HG02943 (cell line): Measurements from ENCODE around the gene NAGLU.
"Not testable (repeated sequence)": the region's sequence is repeated elsewhere in the genome, so short reads cannot be mapped to it uniquely, and the experiment has no call there.

ENCODE experiments used
- ATAC-seq: cut with Tn5 transposase; IDR thresholded peaks from one replicate; pipeline ENCODE4 v1.9.1; 2021; ENCODE audit warnings: mild to moderate bottlenecking, low read depth, moderate library complexity; ENCODE audit not compliant: unreplicated experiment

The NAGLU gene

GRCh38 chr17:42543190-42544079, 7.4 kb downstream of the NAGLU start:
- ATAC-seq, result no peak

- ATAC-seq, result no peak
These were observed 8.8 kb downstream of the NAGLU start for GRCh38 chr17:42544874-42545283.

GRCh38 chr17:42545755-42546505, 9.9 kb downstream of the NAGLU start:
- ATAC-seq, result not testable (repeated sequence)

- no peak for ATAC-seq
These were observed 11.0 kb downstream of the NAGLU start for GRCh38 chr17:42547001-42547461.

- ATAC-seq, result no peak
These were observed 11.6 kb downstream of the NAGLU start for GRCh38 chr17:42547698-42548069.

GRCh38 chr17:42548070-42548837, 12.2 kb downstream of the NAGLU start:
- no peak for ATAC-seq

- no peak for ATAC-seq
These were observed 13.1 kb downstream of the NAGLU start for GRCh38 chr17:42548993-42549755.

GRCh38 chr17:42552736-42553135, 16.7 kb downstream of the NAGLU start, which contains the start of gene HSD17B1:
Gene HSD17B1, plus strand, starts transcription at chr17:42552923. Its CDS starts 11 bp downstream, at chr17:42552934.
- not testable (repeated sequence) for ATAC-seq

GRCh38 chr17:42553161-42553818, 17.2 kb downstream of the NAGLU start:
- no peak for ATAC-seq

- no peak for ATAC-seq
These were observed 17.8 kb downstream of the NAGLU start for GRCh38 chr17:42553866-42554249.

- ATAC-seq, result peak; percentile 72
These were observed 18.4 kb downstream of the NAGLU start for GRCh38 chr17:42554250-42555121.

GRCh38 chr17:42555122-42555622, 19.1 kb downstream of the NAGLU start:
- no peak for ATAC-seq

- ATAC-seq, result not testable (repeated sequence)
These were observed 20.0 kb downstream of the NAGLU start for GRCh38 chr17:42555961-42556617.

GRCh38 chr17:42559075-42559474, 23.0 kb downstream of the NAGLU start:
- ATAC-seq, result no peak

GRCh38 chr17:42560246-42560645, 24.2 kb downstream of the NAGLU start:
- no peak for ATAC-seq

- peak; percentile 47 for ATAC-seq
These were observed 25.9 kb downstream of the NAGLU start, which contains the start of gene COASY for GRCh38 chr17:42561897-42562387. Gene COASY, plus strand, starts transcription at chr17:42562148. Its CDS starts 475 bp downstream, at chr17:42562623.

- no peak for ATAC-seq
These were observed 26.5 kb downstream of the NAGLU start for GRCh38 chr17:42562388-42563142.
